Measurements from ENCODE around the gene SLC4A4.

SLC4A4 gene

GRCh38 chr4:71338846-71339593 is at the start of gene SLC4A4:
Gene SLC4A4, plus strand, starts transcription at chr4:71339020.
- Histone ChIP-seq H3K36me3 (ENCODE audit: control insufficient read depth in 2 of 2, insufficient read depth in 2 of 2, low read length in 2 of 2) (no peaks in the 10 kb centered on the region), H3K9me3 (ENCODE audit: control insufficient read depth in 2 of 2, low read length in 2 of 2) (no peaks in the 10 kb centered on the region), H3K27ac (ENCODE audit: low read depth in 2 of 2, low read length in 2 of 2) (no peak within 1 kb of the TSS), H3K27me3 (ENCODE audit: control insufficient read depth in 2 of 2, insufficient read depth in 2 of 2, low read length in 2 of 2) (no peaks in the 10 kb centered on the region), H3K4me3 (ENCODE audit: low read length in 2 of 2) (no peak within 1 kb of the TSS), H3K4me1 (ENCODE audit: control insufficient read depth in 2 of 2, insufficient read depth in 2 of 2, low read length in 2 of 2) (no peaks in the 10 kb centered on the region), H3K9ac (ENCODE audit: low read depth in 1 of 2, low read length in 2 of 2) (no peak within 1 kb of the TSS)

- peaks cover 0 to 3% of the 10 kb centered on the region in 2 donors for H3K36me3 ChIP-seq (ENCODE audit: control insufficient read depth in 2 of 2, insufficient read depth in 2 of 2, low read length in 2 of 2)
- no peak overlapping the region for H3K4me3 ChIP-seq (ENCODE audit: low read length in 2 of 2)
- H3K9me3 ChIP-seq (ENCODE audit: control insufficient read depth in 2 of 2, low read length in 2 of 2): no peaks in the 10 kb centered on the region
- H3K27me3 ChIP-seq (ENCODE audit: control insufficient read depth in 2 of 2, insufficient read depth in 2 of 2, low read length in 2 of 2): no peaks in the 10 kb centered on the region
- no peak overlapping the region for H3K9ac ChIP-seq (ENCODE audit: low read depth in 1 of 2, low read length in 2 of 2)
- H3K4me1 ChIP-seq (ENCODE audit: control insufficient read depth in 2 of 2, insufficient read depth in 2 of 2, low read length in 2 of 2): peaks cover 3 to 14% of the 10 kb centered on the region in 2 donors
- no peak overlapping the region for H3K27ac ChIP-seq (ENCODE audit: low read depth in 2 of 2, low read length in 2 of 2)
Measured at GRCh38 chr4:71290074-71290473, 48.7 kb upstream of the SLC4A4 start.

- Histone ChIP-seq H3K9ac (ENCODE audit: low read depth in 1 of 2, low read length in 2 of 2) (no peak overlapping the region), H3K9me3 (ENCODE audit: control insufficient read depth in 2 of 2, low read length in 2 of 2) (no peaks in the 10 kb centered on the region), H3K27me3 (ENCODE audit: control insufficient read depth in 2 of 2, insufficient read depth in 2 of 2, low read length in 2 of 2) (no peaks in the 10 kb centered on the region), H3K4me3 (ENCODE audit: low read length in 2 of 2) (no peak overlapping the region), H3K4me1 (ENCODE audit: control insufficient read depth in 2 of 2, insufficient read depth in 2 of 2, low read length in 2 of 2) (peaks cover 3 to 14% of the 10 kb centered on the region in 2 donors), H3K36me3 (ENCODE audit: control insufficient read depth in 2 of 2, insufficient read depth in 2 of 2, low read length in 2 of 2) (peaks cover 0 to 3% of the 10 kb centered on the region in 2 donors), H3K27ac (ENCODE audit: low read depth in 2 of 2, low read length in 2 of 2) (no peak overlapping the region)
Measured at GRCh38 chr4:71290476-71290875, 48.3 kb upstream of the SLC4A4 start.

GRCh38 chr4:71292228-71292627 is 46.6 kb upstream of the SLC4A4 start:
- Histone ChIP-seq H3K4me3 (ENCODE audit: low read length in 2 of 2) (peak overlapping the region in 1 of 2 donors; percentile 37), H3K4me1 (ENCODE audit: control insufficient read depth in 2 of 2, insufficient read depth in 2 of 2, low read length in 2 of 2) (peaks cover 3 to 21% of the 10 kb centered on the region in 2 donors)

GRCh38 chr4:71293705-71294104 is 45.1 kb upstream of the SLC4A4 start:
- peaks cover 1 to 20% of the 10 kb centered on the region in 2 donors for H3K4me1 ChIP-seq (ENCODE audit: control insufficient read depth in 2 of 2, insufficient read depth in 2 of 2, low read length in 2 of 2)
- H3K9ac ChIP-seq (ENCODE audit: low read depth in 1 of 2, low read length in 2 of 2): no peak overlapping the region
- no peaks in the 10 kb centered on the region for H3K9me3 ChIP-seq (ENCODE audit: control insufficient read depth in 2 of 2, low read length in 2 of 2)
- H3K27me3 ChIP-seq (ENCODE audit: control insufficient read depth in 2 of 2, insufficient read depth in 2 of 2, low read length in 2 of 2): no peaks in the 10 kb centered on the region
- H3K4me3 ChIP-seq (ENCODE audit: low read length in 2 of 2): no peak overlapping the region
- H3K27ac ChIP-seq (ENCODE audit: low read depth in 2 of 2, low read length in 2 of 2): no peak overlapping the region
- peaks cover 0 to 3% of the 10 kb centered on the region in 2 donors for H3K36me3 ChIP-seq (ENCODE audit: control insufficient read depth in 2 of 2, insufficient read depth in 2 of 2, low read length in 2 of 2)

More at GRCh38 chr4:71292228-71292627, 46.6 kb upstream of the SLC4A4 start:
- Histone ChIP-seq H3K9me3 (ENCODE audit: control insufficient read depth in 2 of 2, low read length in 2 of 2) (no peaks in the 10 kb centered on the region), H3K27me3 (ENCODE audit: control insufficient read depth in 2 of 2, insufficient read depth in 2 of 2, low read length in 2 of 2) (no peaks in the 10 kb centered on the region), H3K27ac (ENCODE audit: low read depth in 2 of 2, low read length in 2 of 2) (no peak overlapping the region), H3K36me3 (ENCODE audit: control insufficient read depth in 2 of 2, insufficient read depth in 2 of 2, low read length in 2 of 2) (peaks cover 0 to 3% of the 10 kb centered on the region in 2 donors), H3K9ac (ENCODE audit: low read depth in 1 of 2, low read length in 2 of 2) (no peak overlapping the region)

GRCh38 chr4:71294301-71294700 is 44.5 kb upstream of the SLC4A4 start:
- Histone ChIP-seq H3K27ac (ENCODE audit: low read depth in 2 of 2, low read length in 2 of 2) (no peak overlapping the region), H3K4me1 (ENCODE audit: control insufficient read depth in 2 of 2, insufficient read depth in 2 of 2, low read length in 2 of 2) (peaks cover 0 to 21% of the 10 kb centered on the region in 2 donors), H3K9ac (ENCODE audit: low read depth in 1 of 2, low read length in 2 of 2) (no peak overlapping the region), H3K4me3 (ENCODE audit: low read length in 2 of 2) (no peak overlapping the region), H3K36me3 (ENCODE audit: control insufficient read depth in 2 of 2, insufficient read depth in 2 of 2, low read length in 2 of 2) (peaks cover 0 to 3% of the 10 kb centered on the region in 2 donors), H3K9me3 (ENCODE audit: control insufficient read depth in 2 of 2, low read length in 2 of 2) (no peaks in the 10 kb centered on the region), H3K27me3 (ENCODE audit: control insufficient read depth in 2 of 2, insufficient read depth in 2 of 2, low read length in 2 of 2) (no peaks in the 10 kb centered on the region)

- H3K9me3 ChIP-seq (ENCODE audit: control insufficient read depth in 2 of 2, low read length in 2 of 2): no peaks in the 10 kb centered on the region
- no peak overlapping the region for H3K27ac ChIP-seq (ENCODE audit: low read depth in 2 of 2, low read length in 2 of 2)
- H3K4me3 ChIP-seq (ENCODE audit: low read length in 2 of 2): no peak overlapping the region
- peaks cover 0 to 3% of the 10 kb centered on the region in 2 donors for H3K36me3 ChIP-seq (ENCODE audit: control insufficient read depth in 2 of 2, insufficient read depth in 2 of 2, low read length in 2 of 2)
- peaks cover 4 to 27% of the 10 kb centered on the region in 2 donors for H3K4me1 ChIP-seq (ENCODE audit: control insufficient read depth in 2 of 2, insufficient read depth in 2 of 2, low read length in 2 of 2)
- no peak overlapping the region for H3K9ac ChIP-seq (ENCODE audit: low read depth in 1 of 2, low read length in 2 of 2)
- H3K27me3 ChIP-seq (ENCODE audit: control insufficient read depth in 2 of 2, insufficient read depth in 2 of 2, low read length in 2 of 2): no peaks in the 10 kb centered on the region
Measured at GRCh38 chr4:71296945-71297344, 41.9 kb upstream of the SLC4A4 start.

GRCh38 chr4:71300362-71300761 is 38.5 kb upstream of the SLC4A4 start:
- H3K36me3 ChIP-seq (ENCODE audit: control insufficient read depth in 2 of 2, insufficient read depth in 2 of 2, low read length in 2 of 2): no peaks in the 10 kb centered on the region
- H3K27me3 ChIP-seq (ENCODE audit: control insufficient read depth in 2 of 2, insufficient read depth in 2 of 2, low read length in 2 of 2): no peaks in the 10 kb centered on the region
- no peaks in the 10 kb centered on the region for H3K9me3 ChIP-seq (ENCODE audit: control insufficient read depth in 2 of 2, low read length in 2 of 2)
- H3K27ac ChIP-seq (ENCODE audit: low read depth in 2 of 2, low read length in 2 of 2): no peak overlapping the region
- no peak overlapping the region for H3K9ac ChIP-seq (ENCODE audit: low read depth in 1 of 2, low read length in 2 of 2)
- H3K4me3 ChIP-seq (ENCODE audit: low read length in 2 of 2): no peak overlapping the region
- peaks cover 9 to 36% of the 10 kb centered on the region in 2 donors for H3K4me1 ChIP-seq (ENCODE audit: control insufficient read depth in 2 of 2, insufficient read depth in 2 of 2, low read length in 2 of 2)

GRCh38 chr4:71300964-71301363 is 37.9 kb upstream of the SLC4A4 start:
- Histone ChIP-seq H3K9ac (ENCODE audit: low read depth in 1 of 2, low read length in 2 of 2) (no peak overlapping the region), H3K27me3 (ENCODE audit: control insufficient read depth in 2 of 2, insufficient read depth in 2 of 2, low read length in 2 of 2) (no peaks in the 10 kb centered on the region), H3K27ac (ENCODE audit: low read depth in 2 of 2, low read length in 2 of 2) (no peak overlapping the region), H3K9me3 (ENCODE audit: control insufficient read depth in 2 of 2, low read length in 2 of 2) (no peaks in the 10 kb centered on the region), H3K36me3 (ENCODE audit: control insufficient read depth in 2 of 2, insufficient read depth in 2 of 2, low read length in 2 of 2) (no peaks in the 10 kb centered on the region), H3K4me3 (ENCODE audit: low read length in 2 of 2) (no peak overlapping the region), H3K4me1 (ENCODE audit: control insufficient read depth in 2 of 2, insufficient read depth in 2 of 2, low read length in 2 of 2) (peaks cover 11 to 41% of the 10 kb centered on the region in 2 donors)

- Histone ChIP-seq H3K4me1 (ENCODE audit: control insufficient read depth in 2 of 2, insufficient read depth in 2 of 2, low read length in 2 of 2) (peaks cover 25 to 51% of the 10 kb centered on the region in 2 donors), H3K9me3 (ENCODE audit: control insufficient read depth in 2 of 2, low read length in 2 of 2) (no peaks in the 10 kb centered on the region), H3K27me3 (ENCODE audit: control insufficient read depth in 2 of 2, insufficient read depth in 2 of 2, low read length in 2 of 2) (no peaks in the 10 kb centered on the region), H3K4me3 (ENCODE audit: low read length in 2 of 2) (no peak overlapping the region), H3K9ac (ENCODE audit: low read depth in 1 of 2, low read length in 2 of 2) (no peak overlapping the region), H3K36me3 (ENCODE audit: control insufficient read depth in 2 of 2, insufficient read depth in 2 of 2, low read length in 2 of 2) (no peaks in the 10 kb centered on the region), H3K27ac (ENCODE audit: low read depth in 2 of 2, low read length in 2 of 2) (no peak overlapping the region)
Measured at GRCh38 chr4:71303287-71303686, 35.5 kb upstream of the SLC4A4 start.

Measured in mucosa of rectum (tissue), 2 donors.